Transverse colon (tissue), 4 donors: Measurements from ENCODE around the gene ADGRF3. TPM values are rescaled to one million over a fixed set of nuclear protein-coding genes. Genes with fewer than 3 reads are reported as not detected.

Source experiments
- DNase-seq: peaks from one replicate; pipeline ENCODE4 v3.0.0-alpha.2; 2019
- H3K27ac ChIP-seq, 4 donors: fragments of 200-600 bp; sonication (generic); 2 replicates each; pipeline ENCODE4 v1.5.1; 2016 to 2018; ENCODE audit warnings: inconsistent platforms in 4 of 4
- H3K27me3 ChIP-seq: fragments of 200-600 bp; sonication (generic); 2 replicates; pipeline ENCODE4 v1.5.1; 2017; ENCODE audit warnings: inconsistent platforms
- H3K36me3 ChIP-seq, 4 donors: fragments of 200-600 bp; sonication (generic); 2 replicates each; pipeline ENCODE4 v1.5.1; 2017 to 2019; ENCODE audit warnings: inconsistent platforms in 4 of 4
- H3K4me1 ChIP-seq, 4 donors: fragments of 200-600 bp; sonication (generic); 2 replicates each; pipeline ENCODE4 v1.5.1; 2017 to 2020; ENCODE audit warnings: inconsistent platforms in 4 of 4
- H3K4me3 ChIP-seq, 4 donors: fragments of 200-600 bp; sonication (generic); 1 replicate in 1 of 4; 2 replicates in 3 of 4; pipeline versions ENCODE4 v1.5.1 to v1.6.1; 2017 to 2019; ENCODE audit warnings: inconsistent platforms in 4 of 4
- H3K9me3 ChIP-seq, 2 donors: fragments of 200-600 bp; sonication (generic); 2 replicates each; pipeline ENCODE4 v1.5.1; 2017 to 2019; ENCODE audit warnings: inconsistent platforms in 2 of 2
- CTCF ChIP-seq, 5 experiments: fragments of 200-600 bp in 3 of 5; fragments of 450-650 bp in 2 of 5; sonication (generic) in 3 of 5; IDR thresholded peaks; 1 replicate in 2 of 5; 2 replicates in 3 of 5; pipeline ENCODE4 v1.5.1; 2016 to 2017; ENCODE audit warnings: antibody characterized with exemption in 5 of 5, inconsistent platforms in 3 of 5, mild to moderate bottlenecking in 2 of 5, moderate library complexity in 1 of 5
- EP300 ChIP-seq: sonication (generic); formaldehyde crosslinking; IDR thresholded peaks from one replicate; pipeline ENCODE4 v1.6.1; 2017; ENCODE audit warnings: antibody characterized with exemption, low read depth
- POLR2A ChIP-seq: fragments of 450-650 bp; IDR thresholded peaks from one replicate; pipeline ENCODE4 v1.6.1; 2016; ENCODE audit warnings: antibody characterized with exemption, mild to moderate bottlenecking, moderate library complexity
- POLR2AphosphoS5 ChIP-seq, 3 donors: sonication (generic); formaldehyde crosslinking; IDR thresholded peaks; one replicate each; pipeline ENCODE4 v1.6.1; 2016; ENCODE audit warnings: antibody characterized with exemption in 3 of 3
- WGBS, 2 donors: methylation state at CpG; one replicate each; pipeline ENCODE4 v1.1.5; 2018; ENCODE audit warnings: low coverage in 1 of 2; 5-methylcytosine and 5-hydroxymethylcytosine counted together
- in situ Hi-C, 4 donors: fragments of 200-750 bp; cut with MboI; loops; one replicate each; pipeline versions ENCODE4 v1.15.0 to v1.15.1; 2017; ENCODE audit warnings: low sequenced_read_pairs in 3 of 4, low pct_ligation_motif_present in 1 of 4, low pct_unique_long_range_greater_than_20kb in 1 of 4
- intact Hi-C: fragments of 100-400 bp; cut with DNase I; formaldehyde crosslinking; loops from one replicate; pipeline ENCODE4 v1.15.1; 2023; ENCODE audit warnings: low total_unique reads
- total RNA-seq, 4 donors: library from RNA; depleted of rRNA; stranded (reverse); fragments of >200 nt; gene quantifications; one replicate each; pipeline ENCODE4 v1.1.0, GENCODE V29; 2016

ADGRF3 gene
- total RNA-seq, 4 donors from 2014 or later, result not detected

GRCh38 chr2:26345283-26345544, 1.4 kb downstream of the ADGRF3 start:
- peak overlapping the region; percentile 40 to 91 (median 90) for H3K4me3 ChIP-seq
- H3K27ac ChIP-seq, result peak overlapping the region; percentile 94 to 98 (median 98)
- in situ Hi-C loops, result loop anchor here in 2 of 4 donors (25.0 kb wide), 2 partner anchors 108 to 383 kb away; partner anchors contain the start of genes HADHA (in 1 of the 2) and HADHB (in 1 of the 2)
- DNase-seq, result no peak
- 0% methylated on average over 9 of the region's 9 CpGs; no CpG with 5 or more reads in 1 of the 2 donors for WGBS, 2 donors
- no peaks in the 10 kb centered on the region for H3K36me3 ChIP-seq
- no peaks in the 10 kb centered on the region for H3K9me3 ChIP-seq
- H3K4me1 ChIP-seq, result peaks cover 21 to 33% (median 23%) of the 10 kb centered on the region in 4 donors
- no peaks in the 10 kb centered on the region for H3K27me3 ChIP-seq
- TF ChIP-seq POLR2A (no peak), EP300 (no peak), POLR2AphosphoS5 (IDR thresholded peaks at IDR 0.05) (no peak), CTCF (IDR thresholded peaks at IDR 0.05) (no peak)
- intact Hi-C loops, result no loop called here

GRCh38 chr2:26344581-26345282, 1.9 kb downstream of the ADGRF3 start:
- no peak for TF ChIP-seq EP300
- TF ChIP-seq CTCF (IDR thresholded peaks at IDR 0.05), result no peak
- no peak for TF ChIP-seq POLR2A
- TF ChIP-seq POLR2AphosphoS5 (IDR thresholded peaks at IDR 0.05), result no peak
- WGBS, 2 donors, result 35 to 38% methylated on average over 15 to 17 of the region's 17 CpGs
- Histone ChIP-seq H3K36me3 (no peaks in the 10 kb centered on the region), H3K27ac (peak overlapping the region; percentile 94 to 98 (median 98)), H3K9me3 (no peaks in the 10 kb centered on the region), H3K27me3 (no peaks in the 10 kb centered on the region), H3K4me1 (peaks cover 21 to 33% (median 23%) of the 10 kb centered on the region in 4 donors), H3K4me3 (peak overlapping the region; percentile 40 to 91 (median 90))
- intact Hi-C loops (no loop called here), in situ Hi-C loops (loop anchor here in 2 of 4 donors (25.0 kb wide), 2 partner anchors 107 to 382 kb away; partner anchors contain the start of genes HADHA (in 1 of the 2) and HADHB (in 1 of the 2))
- DNase-seq, result peak; percentile 51

- in situ Hi-C loops, result loop anchor here in 2 of 4 donors (25.0 kb wide), 2 partner anchors 104 to 379 kb away; partner anchors contain the start of genes HADHA (in 1 of the 2) and HADHB (in 1 of the 2)
- Histone ChIP-seq H3K4me1 (peaks cover 8 to 13% (median 10%) of the 10 kb centered on the region in 4 donors), H3K27ac (no peak overlapping the region), H3K9me3 (no peaks in the 10 kb centered on the region), H3K27me3 (no peaks in the 10 kb centered on the region), H3K4me3 (no peak overlapping the region), H3K36me3 (no peaks in the 10 kb centered on the region)
- 40 to 68% methylated on average over 2 to 3 of the region's 3 CpGs for WGBS, 2 donors
- no peak for TF ChIP-seq CTCF (IDR thresholded peaks at IDR 0.05)
- no peak for TF ChIP-seq POLR2A
- no peak for TF ChIP-seq POLR2AphosphoS5 (IDR thresholded peaks at IDR 0.05)
- no peak for TF ChIP-seq EP300
- no peak for DNase-seq
- intact Hi-C loops, result no loop called here
These were observed 5.8 kb downstream of the ADGRF3 start for GRCh38 chr2:26340831-26341230.

GRCh38 chr2:26337298-26337697, 9.3 kb downstream of the ADGRF3 start:
- no peak for DNase-seq
- Histone ChIP-seq H3K27me3 (no peaks in the 10 kb centered on the region), H3K4me3 (no peak overlapping the region), H3K27ac (no peak overlapping the region), H3K36me3 (no peaks in the 10 kb centered on the region), H3K4me1 (no peaks in the 10 kb centered on the region), H3K9me3 (no peaks in the 10 kb centered on the region)
- TF ChIP-seq POLR2AphosphoS5 (IDR thresholded peaks at IDR 0.05) (no peak), POLR2A (no peak), CTCF (IDR thresholded peaks at IDR 0.05) (no peak), EP300 (no peak)
- 88 to 96% methylated on average over 2 of the region's 2 CpGs for WGBS, 2 donors
- in situ Hi-C loops, result loop anchor here in 2 of 4 donors (25.0 kb wide), 2 partner anchors 100 to 375 kb away; partner anchors contain the start of genes HADHA (in 1 of the 2) and HADHB (in 1 of the 2)
- intact Hi-C loops, result no loop called here
